ENCODE measurements around the gene SLC6A7.

Gene SLC6A7

GRCh38 chr5:150166650-150167511 lies 23.0 kb upstream of the SLC6A7 start, which contains the start of gene CDX1:
Gene CDX1, plus strand, starts transcription at chr5:150166778. Its CDS starts 99 bp downstream, at chr5:150166877.
- TF ChIP-seq CTCF (conservative IDR thresholded peaks at IDR 0.05; ENCODE audit: low read length): no peak
- DNase-seq (ENCODE audit: low read depth): no peak
- H3K4me3 ChIP-seq (ENCODE audit: low read length): no peak within 1 kb of the TSS

DNA sequence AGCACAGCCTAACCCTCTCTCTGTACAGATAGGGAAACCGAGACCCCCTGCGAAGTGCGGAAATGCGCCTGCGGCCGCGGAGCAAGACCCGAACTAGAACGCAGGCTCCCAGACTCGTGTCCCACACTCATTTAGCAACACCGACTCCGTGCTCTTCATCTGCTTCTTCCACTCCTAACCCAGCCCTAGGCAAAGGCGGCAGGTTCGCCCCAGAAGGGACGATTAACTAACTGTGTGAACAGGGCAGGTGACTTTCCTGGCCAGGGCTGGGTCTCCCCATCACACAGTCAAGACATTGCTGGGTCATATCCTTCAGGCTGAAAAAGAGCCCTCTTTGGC lies 22.4 kb upstream of the SLC6A7 start:
- TF ChIP-seq CTCF (conservative IDR thresholded peaks at IDR 0.05; ENCODE audit: low read length): no peak
- no peak overlapping the region for H3K4me3 ChIP-seq (ENCODE audit: low read length)

DNA sequence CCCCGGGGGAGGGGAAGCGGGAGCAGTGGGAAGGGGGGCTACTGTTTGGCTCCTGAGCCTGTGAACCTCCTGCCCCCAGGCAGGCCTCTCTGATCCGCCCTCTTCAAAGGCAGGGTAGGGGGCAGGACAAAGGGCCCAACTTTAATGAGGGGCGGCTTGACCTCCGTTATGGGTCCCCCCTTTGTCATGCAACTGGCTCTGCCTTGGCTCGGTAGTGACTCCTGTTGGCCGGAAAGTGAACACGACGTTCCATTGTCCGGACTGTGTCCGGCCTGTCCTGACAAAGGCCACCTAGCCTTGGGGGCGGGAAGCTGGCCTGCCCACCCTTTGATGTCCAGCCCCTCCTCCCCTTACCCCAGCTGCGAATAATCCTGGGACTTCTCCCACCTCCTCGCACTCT lies 22.0 kb upstream of the SLC6A7 start:
- H3K4me3 ChIP-seq (ENCODE audit: low read length): no peak overlapping the region
- no peak for DNase-seq (ENCODE audit: low read depth)
- TF ChIP-seq CTCF (conservative IDR thresholded peaks at IDR 0.05; ENCODE audit: low read length): no peak

More for the DNA sequence above, 22.4 kb upstream of the SLC6A7 start:
- DNase-seq (ENCODE audit: low read depth): no peak

DNA sequence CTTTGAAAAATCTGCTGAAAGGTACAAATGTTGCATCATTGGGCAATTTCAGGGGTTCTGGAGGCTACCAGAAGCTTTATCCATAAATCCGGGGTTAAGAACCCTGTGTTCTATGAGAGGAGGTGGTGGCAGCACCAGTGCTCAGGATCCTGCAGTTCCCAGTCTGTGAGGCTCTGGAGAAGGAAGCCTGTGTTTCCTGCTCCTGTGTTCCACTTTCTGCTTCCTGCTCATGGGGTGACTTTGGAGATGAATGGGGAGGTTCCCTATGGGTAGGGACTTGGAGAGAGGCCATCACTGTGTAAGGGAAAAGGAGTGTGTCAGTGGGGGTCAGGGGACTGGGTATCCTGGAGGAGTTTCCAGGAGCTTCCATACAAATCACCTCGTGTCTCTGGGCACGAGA lies 21.0 kb upstream of the SLC6A7 start:
- no peak overlapping the region for H3K4me3 ChIP-seq (ENCODE audit: low read length)
- no peak for TF ChIP-seq CTCF (conservative IDR thresholded peaks at IDR 0.05; ENCODE audit: low read length)
- DNase-seq (ENCODE audit: low read depth): no peak

GRCh38 chr5:150172145-150172544 lies 17.7 kb upstream of the SLC6A7 start:
- no peak overlapping the region for H3K4me3 ChIP-seq (ENCODE audit: low read length)
- no peak for TF ChIP-seq CTCF (conservative IDR thresholded peaks at IDR 0.05; ENCODE audit: low read length)
- no peak for DNase-seq (ENCODE audit: low read depth)

DNA sequence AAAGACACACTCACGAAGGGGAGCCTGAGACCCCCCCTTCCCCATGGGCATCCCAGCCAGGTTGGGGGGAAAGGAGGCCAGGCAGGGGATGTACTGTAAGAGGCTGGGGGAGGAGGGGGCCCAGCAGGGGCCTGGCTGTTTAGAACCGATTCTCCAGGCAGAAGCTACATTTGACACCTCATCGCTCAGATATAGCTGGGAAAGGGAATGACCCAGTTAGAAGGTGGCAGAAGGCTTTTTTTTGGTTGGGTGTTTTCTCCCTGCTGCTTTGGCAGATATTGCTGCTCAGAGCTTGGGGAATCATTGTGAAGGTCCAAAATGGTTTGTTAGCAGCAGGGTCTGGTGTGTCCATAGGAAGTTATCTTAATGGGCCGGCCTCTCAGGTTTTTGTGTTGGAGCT lies 17.3 kb upstream of the SLC6A7 start:
- H3K4me3 ChIP-seq (ENCODE audit: low read length): no peak overlapping the region
- DNase-seq (ENCODE audit: low read depth): no peak
- TF ChIP-seq CTCF (conservative IDR thresholded peaks at IDR 0.05; ENCODE audit: low read length): no peak

DNA sequence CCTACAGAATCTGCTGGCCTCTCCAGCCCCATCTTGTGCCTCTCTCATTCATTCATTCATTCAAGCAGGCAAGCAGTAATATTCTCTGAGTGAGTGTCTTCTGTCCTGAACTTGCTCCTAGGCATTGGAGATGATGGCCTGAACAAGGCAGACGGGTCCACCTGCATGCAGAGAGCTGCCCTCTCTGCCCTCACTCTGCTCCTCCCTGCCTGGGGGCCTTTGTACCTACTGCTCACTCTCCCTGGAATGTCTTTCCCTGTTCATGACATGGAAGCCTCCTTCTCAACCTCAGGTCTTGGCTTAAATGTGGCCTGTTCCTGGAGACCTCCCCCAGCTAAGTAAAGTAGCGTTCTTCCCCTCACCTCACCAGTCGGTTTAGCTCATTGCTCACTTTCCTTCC lies 16.7 kb upstream of the SLC6A7 start:
- H3K4me3 ChIP-seq (ENCODE audit: low read length): no peak overlapping the region
- no peak for TF ChIP-seq CTCF (conservative IDR thresholded peaks at IDR 0.05; ENCODE audit: low read length)
- DNase-seq (ENCODE audit: low read depth): no peak
